HCT116 (cell line): ENCODE results near the gene UBAP1L. TPM values are rescaled to one million over a fixed set of nuclear protein-coding genes. Genes with fewer than 3 reads are reported as not detected.

Experiments used
- ATAC-seq: fragments of 200-7000 bp; cut with Tn5 transposase; 2 replicates; pipeline ENCODE4 v1.9.1; 2020; ENCODE audit warnings: mild to moderate bottlenecking, moderate library complexity
- BruUV-seq: library from RNA; stranded (reverse); fragments of 400-500 nt; replicated peaks from 2 replicates; lab custom pipeline; 2021; lab: Mats Ljungman, UMichigan
- CTCF ChIA-PET: fragments of 300-600 bp; sonication (Branson Sonifier 250); formaldehyde crosslinking; loops from one replicate; lab custom pipeline; 2021; ENCODE audit warnings: antibody characterized with exemption; lab: Charles Lee
- POLR2A ChIA-PET: fragments of 300-600, 350-600 bp; sonication (Branson Sonifier 250); formaldehyde crosslinking; loops from one replicate; lab custom pipeline; 2021; ENCODE audit warnings: antibody characterized with exemption; lab: Charles Lee
- RAD21 ChIA-PET, 2 experiments: fragments of 300-600 bp; sonication (Branson Sonifier 250); formaldehyde crosslinking; loops; one replicate each; lab custom pipeline; 2023; ENCODE audit warnings: low total read pairs in 2 of 2; ENCODE audit not compliant: uncharacterized antibody in 2 of 2, unreplicated experiment in 2 of 2, low non-redundant PET in 1 of 2; lab: Charles Lee
- DNase-seq: peaks from one replicate; pipeline ENCODE4 v3.0.0-alpha.2; 2010; ENCODE audit warnings: low read depth, low spot score
- H2AFZ ChIP-seq: fragments of 200-600 bp; shearing (Covaris generic), sonication (generic); 2 replicates; pipeline ENCODE4 v1.6.1; 2017; ENCODE audit warnings: low read depth, mixed run types, mixed read lengths, antibody characterized with exemption, low read length; ENCODE audit not compliant: poor library complexity, severe bottlenecking
- H3K27ac ChIP-seq: 2 replicates; pipeline ENCODE4 v1.5.1; 2012; ENCODE audit warnings: low read depth, low read length
- H3K27me3 ChIP-seq: fragments of 200-600 bp; sonication (generic); 2 replicates; pipeline ENCODE4 v1.6.1; 2016; ENCODE audit warnings: mixed run types, low read length, mixed read lengths; ENCODE audit not compliant: insufficient read depth
- H3K36me3 ChIP-seq, 2 experiments: fragments of 200-500 bp in 1 of 2; fragments of 200-600 bp in 1 of 2; sonication (Bioruptor generic) in 1 of 2; sonication (generic) in 1 of 2; 2 replicates each; pipeline versions ENCODE4 v1.5.1 to v1.6.1; 2014 to 2016; ENCODE audit warnings: low read length in 2 of 2, inconsistent platforms in 1 of 2, mixed read lengths in 1 of 2, mixed run types in 1 of 2; ENCODE audit not compliant: insufficient read depth in 2 of 2, control insufficient read depth in 1 of 2
- H3K4me1 ChIP-seq, 2 experiments: fragments of 200-600 bp in 1 of 2; sonication (generic) in 1 of 2; 2 replicates each; pipeline versions ENCODE4 v1.5.1 to v1.6.1; 2012 to 2017; ENCODE audit warnings: low read length in 2 of 2, inconsistent platforms in 1 of 2, mild to moderate bottlenecking in 1 of 2, mixed read lengths in 1 of 2, mixed run types in 1 of 2, moderate library complexity in 1 of 2; ENCODE audit not compliant: insufficient read depth in 2 of 2, control insufficient read depth in 1 of 2
- H3K4me2 ChIP-seq: fragments of 200-600 bp; sonication (generic); 2 replicates; pipeline ENCODE4 v1.6.1; 2017; ENCODE audit warnings: mixed run types, low read length, mixed read lengths
- H3K4me3 ChIP-seq, 2 experiments: fragments of 200-600 bp in 1 of 2; sonication (generic) in 1 of 2; replicated peaks in 1 of 2; 2 replicates each; pipeline ENCODE4 v1.5.1; 2011 to 2016; ENCODE audit warnings: low read length in 2 of 2, control low read depth in 1 of 2, low read depth in 1 of 2, mild to moderate bottlenecking in 1 of 2, mixed read lengths in 1 of 2, mixed run types in 1 of 2
- H3K79me2 ChIP-seq: fragments of 200-600 bp; sonication (generic); 2 replicates; pipeline ENCODE4 v1.6.1; 2017; ENCODE audit warnings: mild to moderate bottlenecking, mixed run types, low read length, moderate library complexity, mixed read lengths; ENCODE audit not compliant: insufficient read depth
- H3K9ac ChIP-seq: fragments of 200-600 bp; sonication (generic); 2 replicates; pipeline ENCODE4 v1.6.1; 2016; ENCODE audit warnings: low read length, mixed read lengths
- H3K9me2 ChIP-seq: fragments of 200-600 bp; sonication (generic), shearing (Covaris generic); 2 replicates; pipeline ENCODE4 v1.6.1; 2017; ENCODE audit warnings: mixed run types, mild to moderate bottlenecking, moderate library complexity; ENCODE audit not compliant: insufficient read depth
- H3K9me3 ChIP-seq, 2 experiments: fragments of 200-500 bp in 1 of 2; fragments of 200-600 bp in 1 of 2; sonication (Bioruptor generic) in 1 of 2; sonication (generic) in 1 of 2; 2 replicates each; pipeline ENCODE4 v1.6.1; 2014 to 2017; ENCODE audit warnings: low read length in 2 of 2, mixed read lengths in 2 of 2, inconsistent platforms in 1 of 2, low read depth in 1 of 2, mild to moderate bottlenecking in 1 of 2, mixed run types in 1 of 2, moderate library complexity in 1 of 2; ENCODE audit not compliant: control insufficient read depth in 1 of 2, insufficient read depth in 1 of 2
- H4K20me1 ChIP-seq: fragments of 200-600 bp; sonication (generic), shearing (Covaris generic); 2 replicates; pipeline ENCODE4 v1.6.1; 2017; ENCODE audit warnings: mixed run types, mild to moderate bottlenecking, moderate library complexity; ENCODE audit not compliant: insufficient read depth
- CEBPB ChIP-seq: IDR thresholded peaks from 2 replicates; pipeline ENCODE4 v1.6.1; 2012; ENCODE audit warnings: low read depth
- CTCF ChIP-seq, 3 experiments: fragments of 200-600 bp in 1 of 3; sonication (generic) in 1 of 3; IDR thresholded peaks in 2 of 3; conservative IDR thresholded peaks in 1 of 3; 2 replicates each; pipeline ENCODE4 v1.5.1; 2012 to 2017; ENCODE audit warnings: low read depth in 2 of 3, low read length in 2 of 3, antibody characterized with exemption in 1 of 3, borderline replicate concordance in 1 of 3, control low read depth in 1 of 3, mild to moderate bottlenecking in 1 of 3, mixed read lengths in 1 of 3, mixed run types in 1 of 3, moderate library complexity in 1 of 3; ENCODE audit not compliant: insufficient read depth in 1 of 3
- EGR1 ChIP-seq: IDR thresholded peaks from 2 replicates; pipeline ENCODE4 v1.6.1; 2012; ENCODE audit warnings: low read depth
- ELF1 ChIP-seq: IDR thresholded peaks from 2 replicates; pipeline ENCODE4 v1.6.1; 2012; ENCODE audit warnings: low read depth, borderline replicate concordance
- EZH2 ChIP-seq: fragments of 200-600 bp; sonication (generic); IDR thresholded peaks from 2 replicates; pipeline ENCODE4 v1.6.1; 2017; ENCODE audit warnings: antibody characterized with exemption, mixed run types
- EZH2phosphoT487 ChIP-seq: fragments of 200-600 bp; IDR thresholded peaks from 2 replicates; pipeline ENCODE4 v1.6.1; 2018; ENCODE audit warnings: antibody characterized with exemption, borderline replicate concordance
- FOSL1 ChIP-seq: IDR thresholded peaks from 2 replicates; pipeline ENCODE4 v1.6.1; 2012; ENCODE audit warnings: low read depth
- JUND ChIP-seq: IDR thresholded peaks from 2 replicates; pipeline ENCODE4 v1.6.1; 2012
- POLR2A ChIP-seq: IDR thresholded peaks from 2 replicates; pipeline ENCODE4 v1.7.0; 2011; ENCODE audit warnings: borderline replicate concordance; ENCODE audit not compliant: insufficient read depth, insufficient read length; ENCODE audit errors: extremely low read depth
- POLR2AphosphoS5 ChIP-seq: IDR thresholded peaks from 2 replicates; pipeline ENCODE4 v1.6.1; 2011; ENCODE audit warnings: mild to moderate bottlenecking, low read depth, low read length, moderate library complexity
- SIN3A ChIP-seq: IDR thresholded peaks from 2 replicates; pipeline ENCODE4 v1.6.1; 2012; ENCODE audit warnings: low read depth
- SRF ChIP-seq: IDR thresholded peaks from 2 replicates; pipeline ENCODE4 v1.6.1; 2012; ENCODE audit warnings: low read depth
- TCF7L2 ChIP-seq: IDR thresholded peaks from 2 replicates; pipeline ENCODE4 v1.7.0; 2011; ENCODE audit warnings: borderline replicate concordance, inconsistent platforms; ENCODE audit not compliant: insufficient read depth, insufficient read length; ENCODE audit errors: extremely low read depth
- ZBTB33 ChIP-seq: IDR thresholded peaks from 2 replicates; pipeline ENCODE4 v1.6.1; 2011; ENCODE audit warnings: mild to moderate bottlenecking, low read length, moderate library complexity; ENCODE audit not compliant: insufficient replicate concordance; ENCODE audit errors: extremely low read depth
- intact Hi-C: fragments of 100-400 bp; cut with micrococcal nuclease; formaldehyde crosslinking; loops from 2 replicates; pipeline ENCODE4 v1.10.0; 2022
- total RNA-seq: library from RNA; stranded (reverse); gene quantifications from one replicate; pipeline ENCODE4 v1.2.1, GENCODE V29; 2021; ENCODE audit not compliant: unreplicated experiment

UBAP1L gene
- total RNA-seq, 1 experiment from 2014 or later = 4.0 TPM

DNA sequence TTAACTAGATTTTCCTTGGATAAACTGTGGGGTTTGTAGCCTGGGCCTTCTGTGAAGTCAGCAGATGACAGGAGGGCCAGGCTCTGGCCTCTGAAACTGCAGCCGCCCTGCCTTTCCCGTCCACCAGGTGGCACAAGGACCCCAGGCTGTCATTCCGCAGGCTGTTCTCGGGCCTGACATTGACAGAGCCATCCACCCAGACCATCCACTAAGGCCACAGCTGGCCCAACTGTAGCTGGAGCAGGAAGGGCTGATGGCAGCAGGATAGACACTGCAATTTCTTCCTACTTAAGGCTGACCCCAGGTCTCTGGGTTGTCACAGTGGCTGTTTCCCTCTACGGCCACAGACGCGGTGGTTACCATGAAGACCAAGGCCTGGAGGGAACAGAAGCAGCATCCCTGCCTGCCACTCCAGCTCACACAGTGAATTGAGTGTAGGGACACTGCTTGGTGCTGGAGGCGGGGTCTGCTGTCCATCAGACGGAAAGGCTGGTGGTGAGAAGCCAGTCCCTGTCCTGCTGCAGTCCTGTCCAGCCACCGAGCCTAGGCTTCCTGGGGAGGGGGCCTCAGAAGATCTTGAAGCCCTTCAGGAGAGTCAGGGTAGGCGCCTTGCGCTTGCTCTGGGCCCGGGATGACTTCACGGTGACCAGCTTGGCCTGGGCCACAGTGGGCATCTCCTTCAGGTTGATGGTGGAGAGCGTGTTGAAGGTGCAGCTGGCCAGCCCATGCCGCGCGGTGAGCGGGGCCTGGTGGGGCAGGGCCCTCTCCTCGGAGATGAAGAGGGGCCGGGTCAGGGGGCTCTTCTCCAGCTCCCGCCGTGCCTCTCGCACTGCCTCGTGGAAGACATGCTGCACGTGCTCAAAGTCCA, 60.4 kb downstream of the UBAP1L start (continued):
- TF ChIP-seq ZBTB33 = no peak
- TF ChIP-seq TCF7L2 = no peak
- TF ChIP-seq CTCF (IDR thresholded peaks at IDR 0.05 in 2 of 3, conservative IDR thresholded peaks at IDR 0.05 in 1 of 3; ENCODE audit: borderline replicate concordance in 1 of 3, insufficient read depth in 1 of 3, low read depth in 2 of 3, low read length in 2 of 3) = peak; percentile 89 to 95 (median 90)
- TF ChIP-seq EZH2 = no peak

DNA sequence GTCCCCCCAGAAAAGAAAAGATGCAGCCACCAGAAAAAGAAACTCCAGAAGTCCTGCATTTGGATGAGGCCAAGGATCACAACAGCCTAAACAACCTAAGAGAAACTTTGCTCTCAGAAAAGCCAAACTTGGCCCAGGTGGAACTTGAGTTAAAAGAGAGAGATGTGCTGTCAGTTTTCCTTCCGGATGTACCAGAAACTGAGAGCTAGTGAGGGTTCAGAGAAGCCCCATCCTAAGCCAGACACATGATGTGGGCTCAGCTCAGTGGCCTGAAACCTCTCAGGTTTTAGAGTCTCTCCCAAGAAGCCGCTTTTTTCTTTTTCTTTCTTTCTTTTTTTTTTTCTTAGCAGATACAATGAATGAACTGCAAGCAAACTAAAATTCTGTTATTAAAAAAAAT, 62.0 kb downstream of the UBAP1L start:
- intact Hi-C loops = loop anchor here (5.0 kb wide), 2 partner anchors 124 to 334 kb away; no protein-coding TSS in a partner anchor
- H3K79me2 ChIP-seq = no peaks in the 10 kb centered on the region
- no peak overlapping the region for H3K4me3 ChIP-seq
- H3K4me1 ChIP-seq = peaks cover 27 to 42% of the 10 kb centered on the region in 2 experiments
- no peak for ATAC-seq
- no peaks in the 10 kb centered on the region for H4K20me1 ChIP-seq
- BruUV-seq = no TSS peak
- no peak overlapping the region for H3K4me2 ChIP-seq
- RAD21 ChIA-PET = no interaction called here
- DNase-seq = no peak
- H3K36me3 ChIP-seq = no peaks in the 10 kb centered on the region
- no peak overlapping the region for H2AFZ ChIP-seq
- H3K9me2 ChIP-seq = no peaks in the 10 kb centered on the region
- H3K27ac ChIP-seq = no peak overlapping the region
- CTCF ChIA-PET = interaction anchor here (0.7 to 6.5 kb wide), 4 partner anchors 25 to 109 kb away, joined by 3 to 52 read pairs (median 6); no protein-coding TSS in a partner anchor
- POLR2A ChIA-PET = no interaction called here
- no peaks in the 10 kb centered on the region for H3K9me3 ChIP-seq
- H3K9ac ChIP-seq = no peak overlapping the region
- H3K27me3 ChIP-seq = no peaks in the 10 kb centered on the region
- no peak for TF ChIP-seq EGR1
- no peak for TF ChIP-seq SIN3A
- no peak for TF ChIP-seq ELF1
- TF ChIP-seq POLR2AphosphoS5 = no peak
- no peak for TF ChIP-seq JUND
- no peak for TF ChIP-seq POLR2A
- TF ChIP-seq EZH2phosphoT487 = no peak
- TF ChIP-seq EZH2 = no peak
- TF ChIP-seq TCF7L2 = no peak
- no peak for TF ChIP-seq FOSL1
- TF ChIP-seq SRF = no peak
- no peak for TF ChIP-seq CTCF (IDR thresholded peaks at IDR 0.05 in 2 of 3, conservative IDR thresholded peaks at IDR 0.05 in 1 of 3; ENCODE audit: borderline replicate concordance in 1 of 3, insufficient read depth in 1 of 3, low read depth in 2 of 3, low read length in 2 of 3)
- no peak for TF ChIP-seq ZBTB33
- no peak for TF ChIP-seq CEBPB
